H9 (cell line): ENCODE results near the gene PIPOX. TPM values are rescaled to one million over a fixed set of nuclear protein-coding genes. Genes with fewer than 3 reads are reported as not detected.
A peak's percentile ranks its signal among the peaks of the same experiment; 100 is the strongest.

Source experiments
- DNase-seq: peaks from one replicate; pipeline ENCODE4 v3.0.0-alpha.2; 2017
- H2AFZ ChIP-seq: one replicate; pipeline ENCODE4 v1.6.1; 2013; ENCODE audit warnings: mild to moderate bottlenecking, low read length, control low read depth, moderate library complexity
- H2AK5ac ChIP-seq: 2 replicates; pipeline ENCODE4 v1.6.1; 2013; ENCODE audit warnings: low read length, control low read depth, mixed read lengths; ENCODE audit not compliant: insufficient read length
- H2BK120ac ChIP-seq: one replicate; pipeline ENCODE4 v1.6.1; 2013; ENCODE audit warnings: low read depth, mild to moderate bottlenecking, low read length, control low read depth, inconsistent platforms; ENCODE audit not compliant: poor library complexity, severe bottlenecking
- H2BK12ac ChIP-seq: 2 replicates; pipeline ENCODE4 v1.6.1; 2013; ENCODE audit warnings: low read length, control low read depth, mixed read lengths, low read depth; ENCODE audit not compliant: insufficient read length
- H2BK15ac ChIP-seq: 2 replicates; pipeline ENCODE4 v1.6.1; 2013; ENCODE audit warnings: low read depth, low read length, control low read depth
- H2BK20ac ChIP-seq: one replicate; pipeline ENCODE4 v1.6.1; 2013; ENCODE audit warnings: low read depth, mild to moderate bottlenecking, low read length, control low read depth, inconsistent platforms; ENCODE audit not compliant: poor library complexity, severe bottlenecking
- H2BK5ac ChIP-seq: 2 replicates; pipeline ENCODE4 v1.6.1; 2013; ENCODE audit warnings: low read length, control low read depth, mixed read lengths; ENCODE audit not compliant: insufficient read length
- H3K14ac ChIP-seq: 2 replicates; pipeline ENCODE4 v1.6.1; 2013; ENCODE audit warnings: low read length, control low read depth; ENCODE audit not compliant: insufficient read depth
- H3K18ac ChIP-seq: 2 replicates; pipeline ENCODE4 v1.6.1; 2013; ENCODE audit warnings: low read depth, mild to moderate bottlenecking, mixed read lengths, low read length, control low read depth; ENCODE audit not compliant: insufficient read length
- H3K23ac ChIP-seq: 2 replicates; pipeline ENCODE4 v1.6.1; 2013; ENCODE audit warnings: low read length, control low read depth, mixed read lengths, low read depth; ENCODE audit not compliant: insufficient read length
- H3K23me2 ChIP-seq: 2 replicates; pipeline ENCODE4 v1.6.1; 2013; ENCODE audit warnings: low read depth, mild to moderate bottlenecking, mixed read lengths, low read length, control low read depth; ENCODE audit not compliant: insufficient read length, poor library complexity, severe bottlenecking
- H3K27ac ChIP-seq: 2 replicates; pipeline ENCODE4 v1.5.1; 2013; ENCODE audit warnings: low read length, control low read depth, mixed read lengths, low read depth; ENCODE audit not compliant: insufficient read length
- H3K27me3 ChIP-seq: 2 replicates; pipeline ENCODE4 v1.6.1; 2013; ENCODE audit warnings: low read length, control low read depth, inconsistent platforms; ENCODE audit not compliant: insufficient read depth
- H3K4ac ChIP-seq: 2 replicates; pipeline ENCODE4 v1.6.1; 2013; ENCODE audit warnings: low read depth, mild to moderate bottlenecking, control low read depth, inconsistent platforms, low read length, moderate library complexity
- H3K4me1 ChIP-seq: 2 replicates; pipeline ENCODE4 v1.6.1; 2013; ENCODE audit warnings: low read length, control low read depth, inconsistent platforms; ENCODE audit not compliant: insufficient read depth
- H3K4me2 ChIP-seq: 2 replicates; pipeline ENCODE4 v1.6.1; 2013; ENCODE audit warnings: low read length, control low read depth, mixed read lengths; ENCODE audit not compliant: insufficient read length, insufficient read depth
- H3K56ac ChIP-seq: 2 replicates; pipeline ENCODE4 v1.6.1; 2013; ENCODE audit warnings: low read depth, mild to moderate bottlenecking, mixed read lengths, low read length, control low read depth; ENCODE audit not compliant: insufficient read length
- H3K79me1 ChIP-seq: 2 replicates; pipeline ENCODE4 v1.6.1; 2013; ENCODE audit warnings: low read depth, mild to moderate bottlenecking, moderate library complexity, low read length, control low read depth, inconsistent platforms; ENCODE audit not compliant: insufficient read depth, poor library complexity, severe bottlenecking
- H3K79me2 ChIP-seq: 2 replicates; pipeline ENCODE4 v1.6.1; 2013; ENCODE audit warnings: low read length, control low read depth, inconsistent platforms; ENCODE audit not compliant: insufficient read depth
- H3K9ac ChIP-seq: 2 replicates; pipeline ENCODE4 v1.6.1; 2013; ENCODE audit warnings: low read length, control low read depth, mixed read lengths; ENCODE audit not compliant: insufficient read length; ENCODE audit errors: extremely low read depth
- H3K9me3 ChIP-seq: one replicate; pipeline ENCODE4 v1.6.1; 2013; ENCODE audit warnings: low read depth, low read length, inconsistent platforms; ENCODE audit not compliant: control insufficient read depth
- H3T11ph ChIP-seq: one replicate; pipeline ENCODE4 v1.6.1; 2013; ENCODE audit warnings: mild to moderate bottlenecking, low read length, control low read depth, inconsistent platforms
- H4K20me1 ChIP-seq: one replicate; pipeline ENCODE4 v1.6.1; 2013; ENCODE audit not compliant: control insufficient read depth, insufficient read length, insufficient read depth
- H4K5ac ChIP-seq: 2 replicates; pipeline ENCODE4 v1.6.1; 2013; ENCODE audit warnings: low read depth, mild to moderate bottlenecking, mixed read lengths, low read length, control low read depth; ENCODE audit not compliant: insufficient read length
- H4K8ac ChIP-seq: replicated peaks from 2 replicates; pipeline ENCODE4 v1.6.1; 2013; ENCODE audit warnings: low read length, control low read depth, mixed read lengths, low read depth; ENCODE audit not compliant: insufficient read length
- H4K91ac ChIP-seq: 2 replicates; pipeline ENCODE4 v1.6.1; 2013; ENCODE audit warnings: low read depth, mild to moderate bottlenecking, moderate library complexity, mixed read lengths, low read length, control low read depth; ENCODE audit not compliant: insufficient read length
- H3K27ac Mint-ChIP-seq, 3 experiments: 2 replicates in 2 of 3; 3 replicates in 1 of 3; pipeline ENCODE4 v1.8.0; 2020 to 2021; ENCODE audit warnings: mixed read lengths in 3 of 3, mild to moderate bottlenecking in 1 of 3, moderate library complexity in 1 of 3
- H3K27me3 Mint-ChIP-seq: 2 replicates; pipeline ENCODE4 v1.8.0; 2021; ENCODE audit warnings: low read depth, mild to moderate bottlenecking, moderate library complexity, mixed read lengths
- H3K36me3 Mint-ChIP-seq, 3 experiments: 2 replicates in 2 of 3; 3 replicates in 1 of 3; pipeline ENCODE4 v1.8.0; 2020 to 2021; ENCODE audit warnings: low read depth in 3 of 3, mixed read lengths in 3 of 3; ENCODE audit not compliant: insufficient read depth in 1 of 3
- H3K4me1 Mint-ChIP-seq, 2 experiments: 2 replicates each; pipeline ENCODE4 v1.8.0; 2020; ENCODE audit warnings: mixed read lengths in 2 of 2
- H3K4me3 Mint-ChIP-seq, 2 experiments: 2 replicates in 1 of 2; 3 replicates in 1 of 2; pipeline ENCODE4 v1.8.0; 2020 to 2021; ENCODE audit warnings: mild to moderate bottlenecking in 2 of 2, mixed read lengths in 2 of 2, moderate library complexity in 1 of 2
- H3K9me3 Mint-ChIP-seq, 2 experiments: 2 replicates in 1 of 2; 3 replicates in 1 of 2; pipeline ENCODE4 v1.8.0; 2020; ENCODE audit warnings: mild to moderate bottlenecking in 2 of 2, mixed read lengths in 2 of 2, moderate library complexity in 1 of 2
- WGBS: extraction: QIAGEN DNeasy Blood & Tissue Kit; methylation state at CpG from one replicate; pipeline ENCODE4 v1.1.7; 2013; ENCODE audit warnings: missing lambda C conversion rate, low lambda C conversion rate, mixed read lengths; ENCODE audit not compliant: insufficient read length; ENCODE audit errors: extremely low coverage; 5-methylcytosine and 5-hydroxymethylcytosine counted together
- total RNA-seq: library from RNA; stranded (reverse); gene quantifications from 2 replicates; pipeline ENCODE4 v1.2.1, GENCODE V29; 2021
- TF ChIP-seq, protein P1 (sequence below): fragments of 200-600 bp; sonication (generic); conservative IDR thresholded peaks from 3 replicates; pipeline ENCODE4 v1.8.0; 2021; ENCODE audit warnings: antibody characterized with exemption, mild to moderate bottlenecking

Gene PIPOX
- total RNA-seq, 1 experiment from 2014 or later: 30.1 TPM

DNA sequence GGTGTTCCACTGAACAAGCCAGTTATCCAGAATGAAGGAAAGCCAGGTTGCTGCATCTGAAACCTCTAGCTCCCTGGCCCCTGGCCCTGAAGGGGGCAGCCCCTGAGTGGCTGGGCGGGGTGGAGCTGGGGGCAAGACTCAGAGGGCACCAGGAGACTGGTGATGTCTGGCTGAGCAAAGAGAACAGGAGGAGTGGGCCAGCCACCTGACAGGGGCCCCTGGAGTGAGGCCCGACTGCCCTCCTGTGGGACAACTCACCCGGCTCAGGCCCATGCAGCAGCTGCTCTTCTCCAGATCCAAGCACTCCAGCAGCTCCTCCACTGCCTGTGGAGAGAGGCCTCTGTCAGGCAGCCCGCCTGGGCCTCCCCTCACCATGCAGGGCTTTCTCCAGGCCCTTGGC is 60.4 kb downstream of the PIPOX start:
- Histone ChIP-seq H4K8ac (no peak overlapping the region), H2BK15ac (no peak overlapping the region), H3K18ac (no peak overlapping the region), H3K4ac (no peak overlapping the region), H3K9ac (no peak overlapping the region), H2BK12ac (no peak overlapping the region), H2BK5ac (no peak overlapping the region), H2BK120ac (no peak overlapping the region), H3T11ph (no peak overlapping the region), H3K79me2 (no peaks in the 10 kb centered on the region), H4K5ac (no peak overlapping the region), H3K27ac (no peak overlapping the region), H3K23me2 (no peaks in the 10 kb centered on the region), H2AK5ac (no peak overlapping the region), H3K79me1 (no peaks in the 10 kb centered on the region), H3K56ac (no peak overlapping the region), H2AFZ (no peak overlapping the region), H3K23ac (no peak overlapping the region), H2BK20ac (no peak overlapping the region), H3K4me1 (no peaks in the 10 kb centered on the region), H3K4me2 (no peak overlapping the region), H3K27me3 (no peaks in the 10 kb centered on the region), H4K20me1 (no peaks in the 10 kb centered on the region), H3K9me3 (no peaks in the 10 kb centered on the region), H3K14ac (no peak overlapping the region; the same call in 1 of the 2 replicates), H4K91ac (no peak overlapping the region)
- peaks cover 11 to 18% of the 10 kb centered on the region in 2 experiments for H3K4me1 Mint-ChIP-seq
- no peak overlapping the region for H3K4me3 Mint-ChIP-seq
- H3K27ac Mint-ChIP-seq: 0 out of 7 replicates have a peak overlapping the region, but pooled peaks of 1 of the 3 experiments have one; percentile 37
- TF ChIP-seq, protein P1, sequence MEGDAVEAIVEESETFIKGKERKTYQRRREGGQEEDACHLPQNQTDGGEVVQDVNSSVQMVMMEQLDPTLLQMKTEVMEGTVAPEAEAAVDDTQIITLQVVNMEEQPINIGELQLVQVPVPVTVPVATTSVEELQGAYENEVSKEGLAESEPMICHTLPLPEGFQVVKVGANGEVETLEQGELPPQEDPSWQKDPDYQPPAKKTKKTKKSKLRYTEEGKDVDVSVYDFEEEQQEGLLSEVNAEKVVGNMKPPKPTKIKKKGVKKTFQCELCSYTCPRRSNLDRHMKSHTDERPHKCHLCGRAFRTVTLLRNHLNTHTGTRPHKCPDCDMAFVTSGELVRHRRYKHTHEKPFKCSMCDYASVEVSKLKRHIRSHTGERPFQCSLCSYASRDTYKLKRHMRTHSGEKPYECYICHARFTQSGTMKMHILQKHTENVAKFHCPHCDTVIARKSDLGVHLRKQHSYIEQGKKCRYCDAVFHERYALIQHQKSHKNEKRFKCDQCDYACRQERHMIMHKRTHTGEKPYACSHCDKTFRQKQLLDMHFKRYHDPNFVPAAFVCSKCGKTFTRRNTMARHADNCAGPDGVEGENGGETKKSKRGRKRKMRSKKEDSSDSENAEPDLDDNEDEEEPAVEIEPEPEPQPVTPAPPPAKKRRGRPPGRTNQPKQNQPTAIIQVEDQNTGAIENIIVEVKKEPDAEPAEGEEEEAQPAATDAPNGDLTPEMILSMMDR: no peak
- peaks cover 11 to 36% (median 14%) of the 10 kb centered on the region in 3 experiments; a peak in 6 of 7 replicates for H3K36me3 Mint-ChIP-seq
- WGBS: no CpG with 5 or more reads among the region's 4 CpGs
- no peaks in the 10 kb centered on the region for H3K9me3 Mint-ChIP-seq
- DNase-seq: no peak
- no peaks in the 10 kb centered on the region; the same call in 1 of the 2 replicates for H3K27me3 Mint-ChIP-seq

Other genes with a start within 250 kb of the PIPOX start
- gene FAM222B, start 200.4 kb upstream of the PIPOX start, total RNA-seq: 76.1 and 77.1 TPM in 2 replicates
- 61.7 and 67.8 TPM in 2 replicates for gene ERAL1, start 188.1 kb upstream of the PIPOX start, total RNA-seq
- 173 and 185 TPM in 2 replicates for gene FLOT2, start 145.4 kb upstream of the PIPOX start, total RNA-seq
- gene DHRS13, start 140.1 kb upstream of the PIPOX start, total RNA-seq: 28.6 and 29.6 TPM in 2 replicates
- 62.1 and 68.5 TPM in 2 replicates for gene PHF12, start 91.6 kb upstream of the PIPOX start, total RNA-seq
- gene SEZ6, start 37.1 kb upstream of the PIPOX start, total RNA-seq: 1.8 and 2.8 TPM in 2 replicates
- 20.8 and 21.6 TPM in 2 replicates for gene MYO18A, start 137.3 kb downstream of the PIPOX start, total RNA-seq
- not detected in 2 replicates for gene CRYBA1, start 203.7 kb downstream of the PIPOX start, total RNA-seq